CD14-positive monocyte (primary cell): ENCODE measurements around the gene DGCR6. TPM values are rescaled to one million over a fixed set of nuclear protein-coding genes. Genes with fewer than 3 reads are reported as not detected.
"Not testable (repeated sequence)": the region's sequence is repeated elsewhere in the genome, so short reads cannot be mapped to it uniquely, and the experiment has no call there.

ENCODE experiments used
- DNase-seq, 3 donors: peaks; one replicate each; pipeline ENCODE4 v3.0.0-alpha.2; 2011 to 2022
- H2AFZ ChIP-seq: 2 replicates; pipeline ENCODE4 v1.6.0; 2012; ENCODE audit warnings: mild to moderate bottlenecking, low read depth, low read length, inconsistent platforms; ENCODE audit not compliant: insufficient read depth, poor library complexity, severe bottlenecking
- H3K27ac ChIP-seq, 2 donors: 1 replicate in 1 of 2; 2 replicates in 1 of 2; pipeline ENCODE4 v1.5.1; 2012 to 2013; ENCODE audit warnings: low read length in 2 of 2, control low read depth in 1 of 2, inconsistent platforms in 1 of 2, low read depth in 1 of 2, mild to moderate bottlenecking in 1 of 2
- H3K27me3 ChIP-seq, 2 donors: one replicate each; pipeline versions ENCODE4 v1.6.0 to v1.6.1; 2011 to 2013; ENCODE audit warnings: low read length in 2 of 2; ENCODE audit not compliant: control insufficient read depth in 2 of 2, insufficient read depth in 2 of 2
- H3K36me3 ChIP-seq, 2 donors: replicated peaks in 1 of 2; 1 replicate in 1 of 2; 2 replicates in 1 of 2; pipeline versions ENCODE4 v1.5.1 to v1.6.1; 2012 to 2013; ENCODE audit warnings: low read length in 2 of 2, control low read depth in 1 of 2, inconsistent platforms in 1 of 2, mild to moderate bottlenecking in 1 of 2; ENCODE audit not compliant: insufficient read depth in 2 of 2, control insufficient read depth in 1 of 2
- H3K4me1 ChIP-seq, 2 donors: 1 replicate in 1 of 2; 2 replicates in 1 of 2; pipeline versions ENCODE4 v1.5.1 to v1.6.1; 2012 to 2013; ENCODE audit warnings: low read length in 2 of 2, control low read depth in 1 of 2, inconsistent platforms in 1 of 2, mild to moderate bottlenecking in 1 of 2, moderate library complexity in 1 of 2; ENCODE audit not compliant: insufficient read depth in 2 of 2, control insufficient read depth in 1 of 2
- H3K4me2 ChIP-seq: replicated peaks from 2 replicates; pipeline ENCODE3; 2012; ENCODE audit warnings: low read length, moderate library complexity, mild to moderate bottlenecking; ENCODE audit not compliant: poor library complexity, severe bottlenecking; ENCODE audit errors: extremely low read depth
- H3K4me3 ChIP-seq, 3 experiments: fragments of 200-600 bp in 1 of 3; sonication (generic) in 1 of 3; replicated peaks in 1 of 3; 1 replicate in 2 of 3; 2 replicates in 1 of 3; pipeline ENCODE4 v1.5.1; 2011 to 2013; ENCODE audit warnings: low read length in 3 of 3, mild to moderate bottlenecking in 3 of 3, control low read depth in 2 of 3, low read depth in 2 of 3, inconsistent platforms in 1 of 3, moderate library complexity in 1 of 3
- H3K79me2 ChIP-seq: 2 replicates; pipeline ENCODE4 v1.6.0; 2012; ENCODE audit warnings: mild to moderate bottlenecking, control low read depth, inconsistent platforms, low read length, moderate library complexity; ENCODE audit not compliant: insufficient read depth
- H3K9ac ChIP-seq: 2 replicates; pipeline ENCODE4 v1.6.0; 2017; ENCODE audit warnings: low read length, mild to moderate bottlenecking; ENCODE audit not compliant: insufficient read depth, poor library complexity, severe bottlenecking
- H3K9me3 ChIP-seq, 2 donors: replicated peaks in 1 of 2; 1 replicate in 1 of 2; 2 replicates in 1 of 2; pipeline versions ENCODE4 v1.5.1 to v1.6.1; 2012 to 2013; ENCODE audit warnings: low read length in 2 of 2, control low read depth in 1 of 2; ENCODE audit not compliant: control insufficient read depth in 1 of 2, insufficient read depth in 1 of 2
- H4K20me1 ChIP-seq: 2 replicates; pipeline ENCODE4 v1.6.0; 2012; ENCODE audit warnings: mild to moderate bottlenecking, low read length, control low read depth, moderate library complexity; ENCODE audit not compliant: insufficient read depth
- H3K27ac Mint-ChIP-seq, 7 donors: one replicate each; pipeline ENCODE4 v1.8.0; 2020; ENCODE audit warnings: mild to moderate bottlenecking in 7 of 7, mixed read lengths in 7 of 7, moderate library complexity in 6 of 7, inconsistent platforms in 2 of 7
- H3K27me3 Mint-ChIP-seq, 3 donors: one replicate each; pipeline ENCODE4 v1.8.0; 2021 to 2022; ENCODE audit warnings: low read depth in 3 of 3, mild to moderate bottlenecking in 3 of 3, mixed read lengths in 3 of 3, moderate library complexity in 3 of 3, inconsistent platforms in 1 of 3
- H3K36me3 Mint-ChIP-seq, 2 donors: one replicate each; pipeline ENCODE4 v1.8.0; 2020; ENCODE audit warnings: mixed read lengths in 2 of 2, inconsistent platforms in 1 of 2, mild to moderate bottlenecking in 1 of 2
- H3K4me1 Mint-ChIP-seq: one replicate; pipeline ENCODE4 v1.8.0; 2020; ENCODE audit warnings: mild to moderate bottlenecking, mixed read lengths
- H3K4me3 Mint-ChIP-seq, 2 donors: one replicate each; pipeline ENCODE4 v1.8.0; 2020; ENCODE audit warnings: mild to moderate bottlenecking in 2 of 2, mixed read lengths in 2 of 2, moderate library complexity in 1 of 2
- H3K9me3 Mint-ChIP-seq, 7 donors: one replicate each; pipeline ENCODE4 v1.8.0; 2020 to 2022; ENCODE audit warnings: mixed read lengths in 7 of 7, mild to moderate bottlenecking in 6 of 7, moderate library complexity in 6 of 7, inconsistent platforms in 2 of 7
- WGBS: methylation state at CpG from one replicate; pipeline ENCODE4 v1.1.5; 2013; ENCODE audit warnings: missing lambda C conversion rate; ENCODE audit not compliant: insufficient coverage; 5-methylcytosine and 5-hydroxymethylcytosine counted together
- intact Hi-C, 2 donors: fragments of 100-400 bp; cut with micrococcal nuclease; formaldehyde crosslinking; loops; one replicate each; pipeline versions ENCODE4 v1.15.0 to v1.15.1; 2023
- polyA plus RNA-seq, 3 donors: library from polyadenylated mRNA; depleted of rRNA in 1 of 3; unstranded in 2 of 3; stranded (reverse) in 1 of 3; fragments of 300-500 nt in 2 of 3; fragments of >200 nt in 1 of 3; fragmentation: Illumina TruSeq in 2 of 3; gene quantifications; 1 replicate in 2 of 3; 2 replicates in 1 of 3; pipeline ENCODE4 v1.2.3, GENCODE V29; 2012 to 2021

Gene DGCR6
- polyA plus RNA-seq, 3 donors, result 0.17 to 5.1 (median 0.36) TPM

GRCh38 chr22:18959741-18960140 is 53.6 kb downstream of the DGCR6 start:
- not testable (repeated sequence) for H3K9me3 ChIP-seq, H3K4me1 Mint-ChIP-seq, DNase-seq, H3K36me3 Mint-ChIP-seq, H3K4me1 ChIP-seq, H3K36me3 ChIP-seq, H3K27me3 Mint-ChIP-seq, H3K27me3 ChIP-seq, H3K9me3 Mint-ChIP-seq, H3K79me2 ChIP-seq, H3K27ac Mint-ChIP-seq, H3K9ac ChIP-seq, H4K20me1 ChIP-seq, H3K4me3 Mint-ChIP-seq, H3K4me2 ChIP-seq, H3K4me3 ChIP-seq, H2AFZ ChIP-seq, H3K27ac ChIP-seq
- intact Hi-C loops, result loop anchor here in 1 of 2 donors (5.0 to 10.0 kb wide), 2 partner anchors 758 to 1315 kb away; no protein-coding TSS in a partner anchor
- 100% methylated on average over 3 of the region's 12 CpGs for WGBS

- not testable (repeated sequence) for H3K27me3 Mint-ChIP-seq, H3K4me1 ChIP-seq, H3K9me3 Mint-ChIP-seq, H3K27ac Mint-ChIP-seq, H4K20me1 ChIP-seq, H3K27me3 ChIP-seq, H3K27ac ChIP-seq, H2AFZ ChIP-seq, H3K79me2 ChIP-seq, H3K4me3 ChIP-seq, DNase-seq, H3K4me2 ChIP-seq, H3K4me3 Mint-ChIP-seq, H3K36me3 ChIP-seq, H3K4me1 Mint-ChIP-seq, H3K36me3 Mint-ChIP-seq, H3K9ac ChIP-seq, H3K9me3 ChIP-seq
- WGBS, result 90% methylated on average over 2 of the region's 11 CpGs
- intact Hi-C loops, result loop anchor here in 1 of 2 donors (10.0 kb wide), 1 partner anchor 1315 kb away; no protein-coding TSS in a partner anchor
Observed at GRCh38 chr22:18960166-18960820, 54.2 kb downstream of the DGCR6 start.

- H3K36me3 ChIP-seq, H3K27me3 Mint-ChIP-seq, H3K9ac ChIP-seq, H4K20me1 ChIP-seq, H3K27ac ChIP-seq, H3K36me3 Mint-ChIP-seq, DNase-seq, H3K4me1 Mint-ChIP-seq, H3K4me2 ChIP-seq, H3K4me3 ChIP-seq, H3K4me3 Mint-ChIP-seq, H3K27me3 ChIP-seq, H3K9me3 ChIP-seq, H3K9me3 Mint-ChIP-seq, H3K4me1 ChIP-seq, H2AFZ ChIP-seq, H3K79me2 ChIP-seq, H3K27ac Mint-ChIP-seq: not testable (repeated sequence)
- intact Hi-C loops, result loop anchor here in 1 of 2 donors (10.0 kb wide), 1 partner anchor 1314 kb away; no protein-coding TSS in a partner anchor
- WGBS, result 96% methylated on average over 3 of the region's 7 CpGs
Observed at GRCh38 chr22:18961201-18961600, 55.1 kb downstream of the DGCR6 start.

Other genes starting within 250 kb of the DGCR6 start
- gene PRODH, start 30.0 kb downstream of the DGCR6 start, polyA plus RNA-seq, result not detected
- gene DGCR2, start 216.1 kb downstream of the DGCR6 start, polyA plus RNA-seq, result 10 to 100 TPM; 28.9 to 37.0 (median 36.2) TPM
- gene TSSK2, start 225.0 kb downstream of the DGCR6 start, polyA plus RNA-seq, result under 1 TPM in 1 of 3 donors, not detected in 2; 0.04 TPM
- gene ESS2, start 238.3 kb downstream of the DGCR6 start, polyA plus RNA-seq, result 10 to 100 TPM in 1 of 3 donors, 1 to 10 TPM in 2; 4.0 to 18.0 (median 5.5) TPM
- gene GSC2, start 244.0 kb downstream of the DGCR6 start, polyA plus RNA-seq, result not detected